Rectal smooth muscle tissue (tissue), 1 donor: ENCODE results near the gene TP53.
A peak's percentile ranks its signal among the peaks of the same experiment; 100 is the strongest.

Experiments used
- H3K27ac ChIP-seq: one replicate; pipeline ENCODE4 v1.7.0; 2013; ENCODE audit warnings: low read depth, low read length, inconsistent platforms
- H3K27me3 ChIP-seq: one replicate; pipeline ENCODE4 v1.7.0; 2013; ENCODE audit warnings: low read length; ENCODE audit not compliant: control insufficient read depth, insufficient read depth
- H3K36me3 ChIP-seq: one replicate; pipeline ENCODE4 v1.7.0; 2013; ENCODE audit warnings: low read length; ENCODE audit not compliant: control insufficient read depth, insufficient read depth
- H3K4me1 ChIP-seq: one replicate; pipeline ENCODE4 v1.7.0; 2013; ENCODE audit warnings: low read length; ENCODE audit not compliant: control insufficient read depth, insufficient read depth
- H3K4me3 ChIP-seq: one replicate; pipeline ENCODE4 v1.7.0; 2013; ENCODE audit warnings: low read length
- H3K9ac ChIP-seq: one replicate; pipeline ENCODE4 v1.7.0; 2013; ENCODE audit warnings: low read length

Gene TP53

GRCh38 chr17:7687072-7687907, at the start of gene TP53:
TSS of gene TP53 (minus strand) at chr17:7687490. CDS start at chr17:7676594, 10,896 bp downstream.
- Histone ChIP-seq H3K27me3 (no peaks in the 10 kb centered on the region), H3K27ac (peak within 1 kb of the TSS; percentile 92), H3K4me3 (peak within 1 kb of the TSS; percentile 86), H3K36me3 (no peaks in the 10 kb centered on the region), H3K4me1 (peaks cover 23% of the 10 kb centered on the region), H3K9ac (peak within 1 kb of the TSS; percentile 79)

DNA sequence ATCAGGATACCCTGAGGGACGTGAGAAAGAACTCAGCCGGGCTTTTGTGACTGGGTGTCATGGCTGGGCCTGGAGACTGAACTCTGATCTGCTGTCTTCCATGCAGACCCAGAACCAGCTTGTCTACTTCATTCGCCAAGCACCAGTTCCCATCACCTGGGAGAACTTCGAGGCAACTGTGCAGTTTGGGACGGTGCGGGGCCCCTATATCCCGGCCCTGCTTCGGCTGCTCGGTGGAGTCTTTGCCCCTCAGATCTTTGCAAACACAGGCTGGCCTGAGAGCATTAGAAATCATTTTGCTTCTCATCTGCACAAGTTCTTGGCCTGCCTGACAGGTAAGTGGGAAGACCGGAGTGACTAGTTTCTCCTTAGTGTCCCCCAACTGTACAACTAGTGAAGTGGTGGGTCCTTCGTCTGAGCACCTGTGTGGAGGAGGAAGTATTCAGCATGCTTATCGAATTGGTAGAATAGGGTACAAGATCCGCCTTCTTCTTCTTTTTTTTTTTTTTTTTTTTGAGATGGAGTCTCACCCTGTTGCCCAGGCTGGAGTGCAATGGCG, 45.8 kb upstream of the TP53 start:
- H3K9ac ChIP-seq = no peak overlapping the region
- H3K27ac ChIP-seq = no peak overlapping the region
- no peaks in the 10 kb centered on the region for H3K4me1 ChIP-seq
- H3K4me3 ChIP-seq = no peak overlapping the region
- H3K27me3 ChIP-seq = no peaks in the 10 kb centered on the region
- no peaks in the 10 kb centered on the region for H3K36me3 ChIP-seq

- Histone ChIP-seq H3K36me3 (no peaks in the 10 kb centered on the region), H3K27ac (no peak overlapping the region)
These were observed 42.5 kb upstream of the TP53 start for GRCh38 chr17:7729816-7730215.

DNA sequence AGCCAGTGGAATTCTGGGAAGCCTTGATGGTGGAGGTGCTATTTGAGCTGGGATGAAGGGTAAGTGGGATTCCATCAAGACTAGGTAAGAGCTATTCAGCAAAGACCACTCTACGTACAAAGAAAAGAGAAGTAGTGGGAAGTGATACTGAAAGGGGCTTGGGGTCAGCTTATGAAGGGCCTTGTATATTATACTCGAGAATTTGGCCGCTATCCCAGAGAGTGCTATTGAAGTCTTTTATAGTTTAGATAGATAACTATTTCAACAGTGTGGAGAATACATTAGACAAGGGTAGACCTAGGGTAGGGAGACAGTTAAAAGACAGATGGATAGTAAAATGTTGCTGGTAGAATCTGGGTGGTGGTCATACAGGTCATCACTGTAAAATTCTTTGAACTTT, 40.6 kb upstream of the TP53 start:
- no peak overlapping the region for H3K27ac ChIP-seq
- H3K27me3 ChIP-seq = no peaks in the 10 kb centered on the region
- no peaks in the 10 kb centered on the region for H3K4me1 ChIP-seq
- H3K4me3 ChIP-seq = no peak overlapping the region
- no peak overlapping the region for H3K9ac ChIP-seq
- H3K36me3 ChIP-seq = no peaks in the 10 kb centered on the region

More at GRCh38 chr17:7729816-7730215, 42.5 kb upstream of the TP53 start:
- Histone ChIP-seq H3K4me1 (no peaks in the 10 kb centered on the region), H3K27me3 (no peaks in the 10 kb centered on the region), H3K9ac (no peak overlapping the region), H3K4me3 (no peak overlapping the region)

DNA sequence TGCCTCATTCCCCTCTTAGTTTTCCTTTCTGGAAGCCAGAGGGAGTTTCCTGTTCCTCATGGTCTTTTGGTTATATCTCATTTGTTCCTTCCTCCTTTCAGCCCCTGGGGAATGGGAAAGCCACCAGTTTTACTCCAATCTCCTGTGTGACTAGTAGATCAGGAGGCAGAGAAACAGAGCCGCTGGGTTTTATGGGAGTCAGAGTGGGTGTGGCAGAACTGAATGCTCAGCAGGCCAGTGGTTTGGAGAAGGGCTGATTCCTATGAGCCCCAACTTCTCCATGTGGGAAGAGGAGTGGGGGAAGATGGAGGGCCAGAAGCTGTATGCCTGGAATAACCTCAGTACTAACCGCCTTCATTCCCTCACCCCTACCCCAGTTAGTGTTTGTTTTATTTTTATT, 34.3 kb upstream of the TP53 start:
- H3K4me3 ChIP-seq = no peak overlapping the region
- H3K9ac ChIP-seq = no peak overlapping the region
- no peaks in the 10 kb centered on the region for H3K36me3 ChIP-seq
- peaks cover 5% of the 10 kb centered on the region for H3K27me3 ChIP-seq
- H3K4me1 ChIP-seq = peaks cover 2% of the 10 kb centered on the region
- H3K27ac ChIP-seq = no peak overlapping the region

GRCh38 chr17:7720125-7720524, 32.8 kb upstream of the TP53 start:
- Histone ChIP-seq H3K4me1 (peaks cover 2% of the 10 kb centered on the region), H3K27ac (no peak overlapping the region), H3K36me3 (no peaks in the 10 kb centered on the region), H3K4me3 (no peak overlapping the region), H3K9ac (no peak overlapping the region), H3K27me3 (peaks cover 12% of the 10 kb centered on the region)

DNA sequence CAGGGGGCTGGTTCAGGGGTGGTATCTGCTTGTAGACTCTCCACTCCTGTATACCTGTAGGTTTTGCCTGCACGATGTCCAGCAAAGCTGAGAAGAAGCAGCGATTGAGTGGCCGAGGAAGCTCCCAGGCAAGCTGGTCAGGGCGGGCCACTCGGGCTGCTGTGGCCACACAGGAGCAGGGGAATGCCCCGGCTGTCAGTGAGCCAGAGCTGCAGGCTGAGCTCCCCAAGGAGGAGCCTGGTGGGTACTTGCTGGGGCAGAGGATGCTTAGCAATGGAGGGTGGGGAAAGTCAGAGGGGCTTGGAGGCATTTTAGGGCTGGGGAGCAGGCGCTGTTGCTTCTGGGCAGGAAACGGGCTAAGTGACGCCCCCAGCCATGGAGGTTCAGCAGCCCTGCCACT, 32.4 kb upstream of the TP53 start:
- peaks cover 2% of the 10 kb centered on the region for H3K4me1 ChIP-seq
- H3K27me3 ChIP-seq = peaks cover 13% of the 10 kb centered on the region
- no peaks in the 10 kb centered on the region for H3K36me3 ChIP-seq
- no peak overlapping the region for H3K4me3 ChIP-seq
- no peak overlapping the region for H3K27ac ChIP-seq
- no peak overlapping the region for H3K9ac ChIP-seq

DNA sequence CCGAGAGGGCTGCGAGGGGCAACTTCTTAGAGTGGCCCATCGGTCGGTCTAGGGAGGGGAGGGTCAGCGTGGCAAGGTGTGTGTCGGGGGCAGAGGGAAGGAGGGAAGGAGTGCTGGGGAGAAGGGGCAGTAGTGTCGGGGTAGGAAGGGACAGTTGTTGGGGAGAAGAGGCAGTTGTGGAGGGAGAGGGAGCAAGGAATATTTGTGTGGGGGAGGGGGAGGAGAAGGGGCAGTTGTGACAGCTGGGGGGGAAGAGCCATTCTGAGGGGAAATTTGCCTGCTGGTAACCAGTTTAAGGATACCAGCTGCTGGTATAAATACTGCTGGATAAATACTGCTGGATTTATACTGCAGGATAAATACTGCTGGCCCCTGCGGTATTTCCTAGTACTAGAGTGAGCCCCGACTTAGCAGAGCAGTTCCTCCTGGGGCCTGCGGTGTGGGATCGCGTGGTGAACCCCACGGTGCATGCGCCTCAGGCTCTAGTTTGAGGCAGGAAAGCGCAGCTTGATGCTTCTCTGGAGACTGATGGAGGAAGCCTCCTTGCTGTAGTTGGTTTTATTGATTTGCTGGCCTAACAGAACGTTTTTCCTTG, 30.6 kb upstream of the TP53 start:
- Histone ChIP-seq H3K4me3 (peak overlapping the region; percentile 67), H3K27ac (no peak overlapping the region), H3K36me3 (no peaks in the 10 kb centered on the region), H3K4me1 (peaks cover 2% of the 10 kb centered on the region), H3K9ac (no peak overlapping the region), H3K27me3 (peaks cover 16% of the 10 kb centered on the region)

GRCh38 chr17:7716901-7717755, 29.8 kb upstream of the TP53 start, which contains the start of gene DNAH2:
TSS of gene DNAH2 (plus strand) at chr17:7717744. CDS start at chr17:7719735, 1,991 bp downstream.
- Histone ChIP-seq H3K4me3 (peak within 1 kb of the TSS; percentile 67), H3K27me3 (peaks cover 14% of the 10 kb centered on the region), H3K9ac (peak within 1 kb of the TSS; percentile 24), H3K4me1 (peaks cover 2% of the 10 kb centered on the region), H3K36me3 (no peaks in the 10 kb centered on the region), H3K27ac (peak within 1 kb of the TSS; percentile 25)

DNA sequence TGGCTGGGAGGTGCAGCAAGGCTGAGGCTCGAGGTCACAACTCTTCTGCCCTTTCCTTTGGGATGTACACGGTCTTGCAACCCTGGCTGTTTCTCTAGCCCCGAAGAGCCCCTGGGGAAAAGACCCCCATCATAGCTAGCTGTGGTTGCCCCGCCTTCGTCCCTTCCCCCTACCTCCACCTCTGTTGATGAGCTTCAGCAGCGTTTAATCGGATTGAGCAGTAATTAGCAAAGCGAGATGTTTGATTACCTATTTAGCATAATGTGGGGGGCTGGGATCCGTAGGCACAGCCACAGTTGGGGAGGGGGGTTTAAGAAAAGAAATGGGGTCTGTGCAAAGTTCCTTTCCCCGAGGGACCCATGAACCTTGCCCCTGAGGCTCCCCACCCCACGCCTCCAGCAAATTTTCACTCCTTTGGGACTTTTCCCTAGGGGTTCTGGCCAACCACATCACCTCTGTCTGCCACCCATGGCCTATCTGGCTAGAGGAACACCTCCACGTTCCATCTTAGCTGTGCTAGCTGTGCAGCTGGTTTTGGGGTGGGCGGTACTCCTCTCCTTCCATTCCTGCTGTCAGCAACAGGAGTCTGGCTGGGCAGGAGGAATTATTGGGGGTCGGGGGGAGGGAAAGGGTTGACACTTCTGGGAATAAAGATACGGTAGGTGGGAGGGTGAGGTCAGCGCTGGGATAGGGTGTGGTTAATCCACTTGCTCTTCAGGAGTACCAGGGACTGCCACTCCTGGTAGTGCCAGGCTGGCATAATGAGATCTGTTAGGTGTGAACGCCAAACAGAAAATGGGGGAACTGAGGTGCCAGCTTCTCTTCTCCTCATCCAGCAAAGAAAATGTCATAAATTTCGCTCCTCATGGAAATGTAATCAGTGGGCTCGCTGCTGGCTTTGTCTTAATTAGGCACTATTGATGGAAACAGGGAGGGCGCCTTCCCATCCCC, 28.9 kb upstream of the TP53 start:
- H3K27me3 ChIP-seq = peaks cover 20% of the 10 kb centered on the region
- peaks cover 2% of the 10 kb centered on the region for H3K4me1 ChIP-seq
- H3K9ac ChIP-seq = no peak overlapping the region
- H3K27ac ChIP-seq = peak overlapping the region; percentile 25
- H3K36me3 ChIP-seq = no peaks in the 10 kb centered on the region
- peak overlapping the region; percentile 67 for H3K4me3 ChIP-seq
